ENCODE results near the gene FRS2. TPM values are rescaled to one million over a fixed set of nuclear protein-coding genes. Genes with fewer than 3 reads are reported as not detected.

Gene FRS2
- total RNA-seq, 1 experiment from 2014 or later: 33.7 TPM

DNA sequence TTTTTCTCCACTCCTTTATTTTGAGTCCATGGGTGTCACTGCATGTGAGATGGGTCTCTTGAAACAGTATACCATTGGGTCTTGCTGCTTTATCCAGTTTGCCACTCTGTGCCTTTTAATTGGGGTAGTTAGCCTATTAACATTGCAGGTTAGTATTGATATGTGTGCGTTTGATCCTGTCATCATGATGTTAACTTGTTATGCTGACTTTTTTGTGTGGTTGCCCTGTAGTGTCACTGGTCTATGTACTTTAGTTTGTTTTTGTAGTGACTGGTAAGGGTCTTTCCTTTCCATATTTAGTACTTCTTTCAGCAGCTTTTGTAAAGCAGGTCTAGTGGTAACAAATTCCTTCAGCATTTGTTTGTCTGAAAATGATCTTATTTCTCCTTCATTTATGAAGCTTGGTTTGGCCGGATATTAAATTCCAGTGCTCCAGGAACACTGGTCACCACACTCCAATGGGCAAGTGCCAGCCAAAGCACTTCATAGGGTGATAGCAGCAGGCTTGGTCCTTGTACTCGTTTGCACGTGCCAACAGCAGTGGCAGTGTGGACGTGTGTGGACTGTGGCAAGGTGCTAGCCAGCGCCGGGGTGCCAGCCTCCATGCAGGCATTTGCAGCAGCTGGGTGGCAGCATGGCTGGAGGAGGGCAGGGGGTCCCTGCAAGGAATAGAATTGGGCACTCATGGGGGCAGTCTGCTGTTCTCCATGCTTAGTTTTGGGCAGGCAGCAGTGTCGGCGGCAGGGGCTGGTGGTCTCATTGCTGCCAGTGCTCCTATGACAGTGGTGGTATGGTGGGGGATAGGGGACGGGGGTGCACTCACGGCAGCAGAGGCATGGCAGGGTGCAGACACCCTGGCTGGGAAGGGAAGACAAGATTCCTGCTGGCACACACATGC lies 53.5 kb downstream of the FRS2 start:
- Histone ChIP-seq H4K5ac (ENCODE audit: insufficient read length, low read depth, low read length) (no peak overlapping the region), H4K8ac (replicated peaks; ENCODE audit: insufficient read length, low read depth, low read length) (no peak overlapping the region), H3K56ac (ENCODE audit: insufficient read length, low read depth, low read length) (no peak overlapping the region), H2AFZ (ENCODE audit: low read length) (no peak overlapping the region), H3K4me2 (ENCODE audit: insufficient read depth, insufficient read length, low read length) (no peak overlapping the region), H3K14ac (ENCODE audit: insufficient read depth, low read length) (no peak overlapping the region), H3K79me2 (ENCODE audit: insufficient read depth, low read length) (peaks cover 15% of the 10 kb centered on the region; the same call in 1 of the 2 replicates), H2AK5ac (ENCODE audit: insufficient read length, low read length) (no peak overlapping the region), H3K27ac (ENCODE audit: insufficient read length, low read depth, low read length) (no peak overlapping the region), H3K4ac (ENCODE audit: low read depth, low read length) (no peak overlapping the region), H3K23ac (ENCODE audit: insufficient read length, low read depth, low read length) (no peak overlapping the region), H4K91ac (ENCODE audit: insufficient read length, low read depth, low read length) (no peak overlapping the region), H3K79me1 (ENCODE audit: insufficient read depth, low read depth, low read length, poor library complexity, severe bottlenecking) (peaks cover 5% of the 10 kb centered on the region), H2BK20ac (ENCODE audit: low read depth, low read length, poor library complexity, severe bottlenecking) (no peak overlapping the region), H3T11ph (ENCODE audit: low read length) (no peak overlapping the region), H2BK5ac (ENCODE audit: insufficient read length, low read length) (no peak overlapping the region), H2BK120ac (ENCODE audit: low read depth, low read length, poor library complexity, severe bottlenecking) (no peak overlapping the region), H2BK15ac (ENCODE audit: low read depth, low read length) (no peak overlapping the region), H4K20me1 (ENCODE audit: control insufficient read depth, insufficient read depth, insufficient read length) (no peaks in the 10 kb centered on the region), H3K9ac (ENCODE audit: extremely low read depth, insufficient read length, low read length) (no peak overlapping the region), H3K23me2 (ENCODE audit: insufficient read length, low read depth, low read length, poor library complexity, severe bottlenecking) (no peaks in the 10 kb centered on the region), H3K18ac (ENCODE audit: insufficient read length, low read depth, low read length) (no peak overlapping the region), H3K9me3 (ENCODE audit: control insufficient read depth, low read depth, low read length) (no peaks in the 10 kb centered on the region), H3K4me1 (ENCODE audit: insufficient read depth, low read length) (no peaks in the 10 kb centered on the region), H2BK12ac (ENCODE audit: insufficient read length, low read depth, low read length) (no peak overlapping the region), H3K27me3 (ENCODE audit: insufficient read depth, low read length) (no peaks in the 10 kb centered on the region)
- WGBS (ENCODE audit: extremely low coverage, insufficient read length, low lambda C conversion rate): no CpG with 5 or more reads among the region's 11 CpGs
- Mint-ChIP-seq H3K27me3 (ENCODE audit: low read depth) (no peaks in the 10 kb centered on the region), H3K27ac (peak overlapping the region; percentile 16 to 93 (median 44); a peak in 5 of 7 replicates), H3K9me3 (peaks cover 23 to 28% of the 10 kb centered on the region in 2 experiments), H3K4me3 (no peak overlapping the region), H3K36me3 (ENCODE audit: insufficient read depth in 1 of 3, low read depth in 3 of 3) (peaks cover 0 to 37% (median 11%) of the 10 kb centered on the region in 3 experiments; a peak in 5 of 7 replicates), H3K4me1 (peaks cover 2 to 8% of the 10 kb centered on the region in 2 experiments; a peak in 3 of 4 replicates)
- TF ChIP-seq CTCF (conservative IDR thresholded peaks at IDR 0.05): no peak
- no peak for DNase-seq
